GM12874 (cell line): ENCODE results near the gene CAMK1D.

Source experiments
- TF ChIP-seq, protein P1 (sequence below): IDR thresholded peaks from 2 replicates; pipeline ENCODE4 v1.5.1; 2011; ENCODE audit warnings: low read depth, mild to moderate bottlenecking, control low read depth, low read length, moderate library complexity; ENCODE audit not compliant: insufficient read depth

CAMK1D gene

GRCh38 chr10:12729885-12730284 is 380.5 kb downstream of the CAMK1D start:
- TF ChIP-seq, protein P1, sequence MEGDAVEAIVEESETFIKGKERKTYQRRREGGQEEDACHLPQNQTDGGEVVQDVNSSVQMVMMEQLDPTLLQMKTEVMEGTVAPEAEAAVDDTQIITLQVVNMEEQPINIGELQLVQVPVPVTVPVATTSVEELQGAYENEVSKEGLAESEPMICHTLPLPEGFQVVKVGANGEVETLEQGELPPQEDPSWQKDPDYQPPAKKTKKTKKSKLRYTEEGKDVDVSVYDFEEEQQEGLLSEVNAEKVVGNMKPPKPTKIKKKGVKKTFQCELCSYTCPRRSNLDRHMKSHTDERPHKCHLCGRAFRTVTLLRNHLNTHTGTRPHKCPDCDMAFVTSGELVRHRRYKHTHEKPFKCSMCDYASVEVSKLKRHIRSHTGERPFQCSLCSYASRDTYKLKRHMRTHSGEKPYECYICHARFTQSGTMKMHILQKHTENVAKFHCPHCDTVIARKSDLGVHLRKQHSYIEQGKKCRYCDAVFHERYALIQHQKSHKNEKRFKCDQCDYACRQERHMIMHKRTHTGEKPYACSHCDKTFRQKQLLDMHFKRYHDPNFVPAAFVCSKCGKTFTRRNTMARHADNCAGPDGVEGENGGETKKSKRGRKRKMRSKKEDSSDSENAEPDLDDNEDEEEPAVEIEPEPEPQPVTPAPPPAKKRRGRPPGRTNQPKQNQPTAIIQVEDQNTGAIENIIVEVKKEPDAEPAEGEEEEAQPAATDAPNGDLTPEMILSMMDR, result peak; percentile 59

GRCh38 chr10:12730809-12731519 is 381.6 kb downstream of the CAMK1D start:
- TF ChIP-seq, protein P1, result no peak

DNA sequence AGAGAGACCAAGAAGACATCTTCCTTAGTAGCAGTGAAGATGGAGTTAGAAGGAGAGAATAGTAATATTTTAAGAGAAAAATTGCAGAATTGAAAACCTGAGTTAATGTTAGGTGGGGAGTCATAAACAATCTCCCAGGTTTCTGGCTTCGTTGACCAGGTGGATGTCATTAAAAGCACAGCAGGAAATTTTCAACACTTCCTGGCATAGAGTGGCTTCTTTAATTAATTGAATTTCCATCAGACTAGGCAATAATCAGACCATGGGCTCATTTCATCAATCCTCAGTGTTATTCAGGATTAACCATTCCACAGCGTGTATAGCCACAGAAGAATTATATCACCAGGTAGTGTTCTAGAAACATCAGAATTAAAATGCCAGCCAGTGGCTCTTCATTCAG is 383.9 kb downstream of the CAMK1D start:
- TF ChIP-seq, protein P1, result no peak

DNA sequence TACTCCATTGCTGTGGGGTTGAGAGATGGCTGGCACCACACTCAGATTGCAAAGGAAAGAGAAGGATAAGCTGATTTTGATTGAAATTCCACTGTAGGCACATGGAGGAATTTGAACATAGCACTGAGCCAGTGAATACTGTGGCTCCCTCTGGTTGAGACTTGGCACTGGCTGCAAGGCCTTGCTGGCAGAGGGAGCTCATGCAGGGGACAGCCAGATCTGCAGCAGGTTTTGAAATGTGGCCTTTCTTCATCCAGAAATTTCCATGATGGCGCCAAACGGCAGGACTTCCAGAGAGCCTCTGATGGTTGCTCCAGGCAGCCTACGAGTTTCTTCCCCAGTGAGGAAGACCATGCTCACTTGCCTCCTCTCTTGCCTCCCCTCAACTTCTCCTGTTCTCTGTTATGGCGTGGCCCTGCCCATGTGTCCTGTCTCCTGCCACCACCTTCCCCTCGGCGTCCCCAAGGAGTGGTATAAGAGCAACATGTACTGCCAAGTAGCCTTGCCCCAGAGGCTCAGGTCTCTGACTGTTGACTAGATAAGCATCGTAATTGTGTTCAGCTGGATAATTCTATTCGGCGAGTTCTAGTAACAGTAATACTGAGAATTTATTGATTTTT is 386.6 kb downstream of the CAMK1D start:
- TF ChIP-seq, protein P1, result no peak

GRCh38 chr10:12740813-12741212 is 391.5 kb downstream of the CAMK1D start:
- TF ChIP-seq, protein P1, result no peak

- TF ChIP-seq, protein P1, result no peak
Observed at GRCh38 chr10:12741360-12741804, 392.0 kb downstream of the CAMK1D start.

DNA sequence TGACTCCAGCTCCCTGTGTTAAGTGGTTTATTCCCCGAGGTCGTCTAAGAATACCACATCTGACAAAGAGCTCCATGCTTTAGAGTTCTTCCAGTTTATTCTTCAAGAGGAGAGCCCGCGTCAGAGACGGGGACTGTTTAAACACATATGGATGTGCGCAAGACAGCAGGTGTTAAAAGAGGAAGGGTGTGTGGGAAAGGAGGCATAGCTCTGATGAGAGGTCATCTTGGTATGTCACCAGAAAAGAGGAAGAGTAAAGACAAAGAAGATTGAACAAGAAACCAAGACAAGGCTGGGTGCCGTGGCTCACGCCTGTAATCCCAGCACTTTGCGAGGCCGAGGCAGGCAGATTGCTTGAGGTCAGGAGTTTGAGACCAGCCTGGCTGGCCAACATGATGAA is 393.4 kb downstream of the CAMK1D start:
- TF ChIP-seq, protein P1, result no peak
